Stomach (tissue), 9 donors: Measurements from ENCODE around the gene ABR. TPM values are rescaled to one million over a fixed set of nuclear protein-coding genes. Genes with fewer than 3 reads are reported as not detected.
A peak's percentile ranks its signal among the peaks of the same experiment; 100 is the strongest.

Experiments
- DNase-seq, 2 donors: peaks; one replicate each; pipeline versions ENCODE4 v3.0.0 to v3.0.0-alpha.2; 2013 to 2019
- H3K27ac ChIP-seq, 5 donors: fragments of 200-600 bp in 4 of 5; sonication (generic) in 4 of 5; one replicate each; pipeline ENCODE4 v1.5.1; 2013 to 2019; ENCODE audit warnings: mild to moderate bottlenecking in 1 of 5, moderate library complexity in 1 of 5
- H3K27me3 ChIP-seq, 3 donors: fragments of 200-600 bp; sonication (generic); one replicate each; pipeline ENCODE4 v1.5.1; 2017 to 2019; ENCODE audit warnings: mixed run types in 1 of 3
- H3K36me3 ChIP-seq, 4 donors: fragments of 200-600 bp; sonication (generic); 1 replicate in 3 of 4; 2 replicates in 1 of 4; pipeline ENCODE4 v1.5.1; 2016 to 2019
- H3K4me1 ChIP-seq, 4 donors: fragments of 200-600 bp; sonication (generic); one replicate each; pipeline ENCODE4 v1.5.1; 2016 to 2019
- H3K4me3 ChIP-seq, 4 donors: fragments of 200-600 bp; sonication (generic) in 3 of 4; one replicate each; pipeline ENCODE4 v1.5.1; 2016 to 2019; ENCODE audit warnings: mild to moderate bottlenecking in 1 of 4
- H3K9me3 ChIP-seq, 4 donors: fragments of 200-600 bp; sonication (generic); one replicate each; pipeline ENCODE4 v1.5.1; 2016 to 2019
- CTCF ChIP-seq, 7 experiments: fragments of 450-650 bp in 4 of 7; fragments of 200-600 bp in 3 of 7; sonication (generic) in 3 of 7; IDR thresholded peaks; one replicate each; pipeline ENCODE4 v1.5.1; 2016 to 2019; ENCODE audit warnings: antibody characterized with exemption in 7 of 7, control low read depth in 2 of 7, mild to moderate bottlenecking in 1 of 7
- EP300 ChIP-seq: sonication (generic); formaldehyde crosslinking; IDR thresholded peaks from one replicate; pipeline ENCODE4 v1.6.1; 2017; ENCODE audit warnings: antibody characterized with exemption
- POLR2A ChIP-seq, 4 donors: fragments of 450-650 bp; IDR thresholded peaks; one replicate each; pipeline ENCODE4 v1.6.1; 2016; ENCODE audit warnings: antibody characterized with exemption in 4 of 4, control low read depth in 2 of 4, mild to moderate bottlenecking in 1 of 4, moderate library complexity in 1 of 4
- POLR2AphosphoS5 ChIP-seq, 3 donors: sonication (generic); formaldehyde crosslinking; IDR thresholded peaks; one replicate each; pipeline ENCODE4 v1.6.1; 2016; ENCODE audit warnings: antibody characterized with exemption in 3 of 3
- WGBS, 5 donors: extraction: QIAGEN DNeasy Blood & Tissue Kit in 3 of 5; methylation state at CpG; one replicate each; pipeline versions ENCODE4 v1.1.5 to v1.1.7; 2013 to 2018; 5-methylcytosine and 5-hydroxymethylcytosine counted together
- intact Hi-C: fragments of 100-400 bp; cut with DNase I; formaldehyde crosslinking; loops from one replicate; pipeline ENCODE4 v1.15.1; 2023; ENCODE audit warnings: low total_unique reads
- polyA plus RNA-seq, 3 donors: library from polyadenylated mRNA; stranded (reverse); fragments of 200-250 nt; gene quantifications; one replicate each; pipeline ENCODE4 v1.2.3, GENCODE V29; 2013
- total RNA-seq, 5 donors: library from RNA; depleted of rRNA; stranded (reverse); fragments of >200 nt; gene quantifications; one replicate each; pipeline versions ENCODE4 v1.1.0 to v1.2.3, GENCODE V29; 2014 to 2016
- donor health status: healthy with polysubstance abuse.
- donor health status: Bipolar disorder and iron deficiency.
- donor health status: healthy.

The ABR gene
- total and polyA plus RNA-seq, 8 donors, result 28.3 to 1,523 (median 73.4) TPM

GRCh38 chr17:1110541-1110861 lies 69.3 kb downstream of the ABR start:
- 20 to 46% (median 43%) methylated on average over 3 of the region's 3 CpGs for WGBS, 5 donors
- DNase-seq, result peak in 1 of 2 donors; percentile 47
- peaks cover 53 to 81% (median 78%) of the 10 kb centered on the region in 4 donors for H3K4me1 ChIP-seq
- peak overlapping the region; percentile 46 to 96 (median 95) for H3K27ac ChIP-seq
- no peaks in the 10 kb centered on the region for H3K9me3 ChIP-seq
- TF ChIP-seq POLR2A (IDR thresholded peaks at IDR 0.05) (no peak), CTCF (IDR thresholded peaks at IDR 0.05) (no peak), POLR2AphosphoS5 (IDR thresholded peaks at IDR 0.05) (no peak), EP300 (no peak)
- H3K27me3 ChIP-seq, result no peaks in the 10 kb centered on the region
- H3K36me3 ChIP-seq, result no peaks in the 10 kb centered on the region
- intact Hi-C loops, result no loop called here
- H3K4me3 ChIP-seq, result no peak overlapping the region

DNA sequence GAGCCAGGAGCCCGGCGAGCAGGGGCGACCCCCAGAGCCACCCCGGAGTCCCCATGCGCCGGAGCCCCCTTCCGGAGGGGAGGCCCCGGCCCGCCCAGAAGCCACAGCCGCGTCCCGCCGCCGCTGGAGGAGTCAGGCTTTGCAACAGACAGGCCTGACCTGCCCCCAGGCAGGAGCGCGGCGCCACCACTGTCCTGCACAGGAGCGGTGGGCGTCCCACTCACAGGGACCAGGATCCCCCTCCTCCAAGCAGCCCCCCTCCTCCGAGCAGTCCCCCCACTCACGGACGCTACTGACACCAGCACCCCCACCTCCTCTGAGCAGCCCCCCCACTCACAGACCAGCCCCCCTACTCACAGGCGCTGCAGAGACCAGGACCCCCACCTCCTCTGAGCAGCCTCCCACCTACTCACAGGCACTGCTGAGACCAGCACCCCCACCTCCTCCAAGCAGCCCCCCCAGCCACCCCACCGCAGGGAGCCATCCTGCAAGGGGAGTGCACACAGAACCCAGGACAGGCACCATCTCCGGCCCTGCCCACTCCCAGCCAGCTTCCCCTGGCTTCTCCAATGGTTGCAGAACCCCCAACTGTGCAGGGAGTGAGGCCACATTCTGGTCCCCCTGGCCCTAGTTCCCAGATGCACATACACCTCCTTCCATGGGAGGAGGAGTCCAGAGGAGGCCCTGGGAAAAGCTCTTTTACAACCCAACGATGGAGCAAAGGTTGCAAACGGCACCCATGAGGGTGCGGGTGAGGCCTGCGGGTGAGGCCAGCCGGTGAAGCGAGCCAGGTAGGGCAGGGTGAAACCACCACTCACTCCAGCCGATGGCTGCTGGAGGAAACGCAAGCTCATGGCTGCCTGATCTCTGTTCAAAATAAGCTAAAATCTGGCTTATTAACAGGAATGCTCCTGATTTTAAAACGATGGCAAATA lies 69.9 kb downstream of the ABR start:
- TF ChIP-seq POLR2A (IDR thresholded peaks at IDR 0.05) (no peak), POLR2AphosphoS5 (IDR thresholded peaks at IDR 0.05) (peak in 1 of 3 donors; percentile 25), EP300 (no peak), CTCF (IDR thresholded peaks at IDR 0.05) (no peak)

GRCh38 chr17:1108765-1109605 lies 70.8 kb downstream of the ABR start:
- Histone ChIP-seq H3K4me3 (peak overlapping the region; percentile 69 to 78 (median 74)), H3K27ac (peak overlapping the region; percentile 84 to 96 (median 95)), H3K27me3 (no peaks in the 10 kb centered on the region), H3K9me3 (no peaks in the 10 kb centered on the region), H3K36me3 (no peaks in the 10 kb centered on the region), H3K4me1 (peaks cover 55 to 85% (median 79%) of the 10 kb centered on the region in 4 donors)
- 0 to 1% (median 1%) methylated on average over 28 to 100 of the region's 103 CpGs; no CpG with 5 or more reads in 1 of the 5 donors for WGBS, 5 donors
- peak; percentile 71 to 87 for DNase-seq
- intact Hi-C loops, result no loop called here
- no peak for TF ChIP-seq EP300
- peak in 2 of 3 donors; percentile 27 to 75 for TF ChIP-seq POLR2AphosphoS5 (IDR thresholded peaks at IDR 0.05)

More for the DNA sequence above, 69.9 kb downstream of the ABR start:
- no peaks in the 10 kb centered on the region for H3K27me3 ChIP-seq
- no peaks in the 10 kb centered on the region for H3K9me3 ChIP-seq
- peak; percentile 62 to 82 for DNase-seq
- intact Hi-C loops, result no loop called here
- H3K36me3 ChIP-seq, result no peaks in the 10 kb centered on the region
- 10 to 41% (median 18%) methylated on average over 11 to 34 of the region's 34 CpGs for WGBS, 5 donors
- H3K4me1 ChIP-seq, result peaks cover 50 to 81% (median 76%) of the 10 kb centered on the region in 4 donors
- H3K4me3 ChIP-seq, result peak overlapping the region; percentile 69 to 78 (median 74)
- peak overlapping the region; percentile 84 to 96 (median 95) for H3K27ac ChIP-seq

DNA sequence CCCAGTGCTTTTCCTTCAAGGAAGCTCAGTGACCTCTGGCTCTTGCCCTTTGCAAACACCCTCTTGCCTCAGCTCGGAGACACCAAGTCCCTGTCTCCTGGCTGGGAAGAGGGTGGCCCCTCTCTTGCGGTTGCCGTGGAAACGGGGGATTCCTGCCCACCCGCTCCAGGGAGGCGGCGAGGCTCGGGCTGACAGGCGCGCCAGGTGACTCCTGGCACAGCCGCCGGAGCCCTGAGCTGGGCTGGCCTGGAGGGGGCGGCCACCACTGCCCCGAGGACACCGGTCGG lies 71.4 kb downstream of the ABR start:
- Histone ChIP-seq H3K4me3 (peak overlapping the region; percentile 69 to 78 (median 74)), H3K36me3 (no peaks in the 10 kb centered on the region), H3K9me3 (no peaks in the 10 kb centered on the region), H3K27ac (peak overlapping the region; percentile 84 to 96 (median 95)), H3K4me1 (peaks cover 60 to 90% (median 84%) of the 10 kb centered on the region in 4 donors), H3K27me3 (no peaks in the 10 kb centered on the region)
- WGBS, 5 donors, result 0 to 2% (median 0%) methylated on average over 9 to 16 of the region's 16 CpGs
- TF ChIP-seq POLR2AphosphoS5 (IDR thresholded peaks at IDR 0.05) (no peak), EP300 (no peak), POLR2A (IDR thresholded peaks at IDR 0.05) (no peak)
- intact Hi-C loops, result no loop called here
- DNase-seq, result peak in 1 of 2 donors; percentile 69
